Activated CD4-positive, alpha-beta T cell treated with anti-CD3 and anti-CD28 coated beads, Interleukin-2, amount 50 U/mL, for 24 hours (primary cell): ENCODE measurements around the gene FOXK2.

Source experiments
- DNase-seq, 2 donors: peaks; one replicate each; pipeline ENCODE4 v3.0.0-alpha.2; 2020; ENCODE audit warnings: low read depth in 1 of 2, low spot score in 1 of 2

Gene FOXK2

DNA sequence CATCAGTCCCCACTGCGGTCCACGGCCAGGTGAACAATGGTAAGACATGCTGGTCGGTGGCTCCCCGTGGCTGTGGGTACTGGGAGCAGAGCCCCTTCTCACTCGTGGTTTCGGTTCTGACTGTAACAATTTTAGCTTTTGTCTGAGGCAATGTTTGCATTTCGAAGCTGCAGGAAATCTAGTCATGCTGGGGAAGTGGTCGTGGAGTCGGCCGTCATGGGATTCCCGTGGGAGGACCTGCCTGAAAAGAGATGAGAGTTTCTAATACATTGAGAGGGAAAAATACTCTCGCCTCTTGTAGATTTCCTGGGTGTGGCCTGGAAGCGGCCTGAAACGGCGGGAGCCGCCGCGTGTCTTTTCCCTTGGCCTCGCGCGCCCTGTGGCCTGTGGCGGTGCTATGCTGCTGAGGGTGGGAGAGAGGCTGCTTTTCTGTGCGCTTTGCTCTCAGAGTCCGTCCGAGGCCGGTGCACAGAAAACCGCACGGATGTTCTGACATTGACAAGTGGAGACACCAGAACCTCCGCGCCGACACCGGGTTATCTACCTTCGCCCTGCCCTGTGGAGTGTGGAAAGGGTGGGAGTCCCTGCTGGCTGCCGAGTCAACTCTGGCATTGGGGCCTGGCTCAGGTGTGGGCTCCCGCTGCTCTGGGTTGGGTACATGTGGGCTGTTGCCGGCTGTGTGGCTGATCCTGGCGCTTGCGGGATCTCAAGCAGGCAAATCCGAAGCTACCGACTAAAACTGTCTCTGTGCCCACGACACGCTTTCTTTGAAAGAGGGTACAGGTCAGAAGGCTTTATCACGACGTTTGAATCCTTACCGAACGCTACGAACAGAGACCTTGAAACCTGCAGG lies 67.9 kb downstream of the FOXK2 start:
- DNase-seq, result no peak

DNA sequence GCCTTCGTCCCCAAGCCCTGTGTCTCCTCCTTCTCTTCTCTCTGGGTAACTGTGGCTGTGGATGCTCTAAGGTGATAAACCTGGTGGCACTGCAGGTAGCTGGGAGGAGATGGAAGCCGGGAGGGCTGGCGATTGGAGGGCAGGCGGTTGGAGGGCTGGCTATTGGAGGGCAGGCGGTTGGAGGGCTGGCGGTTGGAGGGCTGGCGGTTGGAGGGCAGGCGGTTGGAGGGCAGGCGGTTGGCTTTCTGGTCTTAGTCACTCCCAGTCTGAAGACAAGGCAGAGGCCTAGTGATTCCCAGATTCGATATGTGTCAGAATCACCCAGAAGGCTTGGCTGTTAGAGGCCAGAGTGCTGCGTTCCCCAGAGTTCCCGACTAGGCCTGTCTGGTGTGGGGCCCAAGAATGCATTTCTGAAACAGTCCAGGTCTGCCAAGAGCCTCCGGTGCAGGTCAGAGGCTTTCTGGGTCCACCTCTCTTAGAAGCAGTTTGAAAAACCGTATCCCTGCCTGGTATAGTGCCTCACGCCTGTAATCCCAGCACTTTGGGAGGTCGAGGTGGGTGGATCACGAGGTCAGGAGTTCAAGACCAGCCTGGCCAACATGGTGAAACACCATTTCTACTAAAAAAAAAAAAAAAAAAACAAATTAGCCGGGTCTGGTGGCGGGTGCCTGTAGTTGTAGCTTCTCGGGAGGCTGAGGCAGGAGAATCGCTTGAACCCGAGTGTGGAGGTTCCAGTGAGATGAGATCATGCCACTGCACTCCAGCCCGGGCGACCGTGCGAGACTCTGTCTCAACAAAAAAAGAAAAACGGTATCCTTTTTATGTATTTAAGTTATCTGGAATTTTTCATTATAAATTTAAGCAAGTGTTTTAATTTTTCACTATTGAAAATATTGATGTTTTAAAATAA lies 69.0 kb downstream of the FOXK2 start:
- no peak for DNase-seq

DNA sequence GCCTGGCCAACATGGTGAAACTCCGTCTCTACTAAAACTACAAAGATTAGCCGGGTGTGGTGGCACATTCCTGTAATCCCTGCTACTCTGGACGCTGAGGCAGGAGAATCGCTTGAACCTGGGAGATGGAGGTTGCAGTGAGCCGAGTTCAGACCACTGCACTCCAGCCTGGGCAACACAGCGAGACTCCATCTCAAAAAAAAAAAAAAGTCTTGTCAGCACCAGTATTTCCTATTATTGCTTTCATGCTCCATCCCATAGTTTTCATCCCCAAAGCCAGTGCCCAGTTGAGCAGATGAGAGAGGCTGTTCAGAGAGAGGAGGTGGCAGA lies 70.3 kb downstream of the FOXK2 start:
- DNase-seq, result no peak

DNA sequence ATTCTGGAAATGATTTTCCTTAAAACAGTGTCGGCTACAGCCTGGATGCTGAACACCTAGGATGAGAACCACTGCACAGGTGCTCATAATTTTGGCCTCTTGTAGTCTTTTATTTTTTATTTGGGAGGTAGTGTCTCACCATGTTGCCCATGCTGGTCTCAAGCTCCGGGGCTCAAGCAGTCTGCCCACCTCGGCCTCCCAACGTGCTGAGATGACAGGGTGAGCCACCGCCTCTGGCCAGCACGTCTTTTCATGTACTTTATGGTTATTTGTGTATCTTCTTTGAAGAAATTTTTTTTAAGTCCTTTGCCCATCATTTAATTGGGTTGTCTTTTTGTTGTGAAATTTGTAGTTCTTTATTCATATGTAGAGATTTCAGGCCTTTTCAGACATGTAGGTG lies 70.7 kb downstream of the FOXK2 start:
- no peak for DNase-seq

DNA sequence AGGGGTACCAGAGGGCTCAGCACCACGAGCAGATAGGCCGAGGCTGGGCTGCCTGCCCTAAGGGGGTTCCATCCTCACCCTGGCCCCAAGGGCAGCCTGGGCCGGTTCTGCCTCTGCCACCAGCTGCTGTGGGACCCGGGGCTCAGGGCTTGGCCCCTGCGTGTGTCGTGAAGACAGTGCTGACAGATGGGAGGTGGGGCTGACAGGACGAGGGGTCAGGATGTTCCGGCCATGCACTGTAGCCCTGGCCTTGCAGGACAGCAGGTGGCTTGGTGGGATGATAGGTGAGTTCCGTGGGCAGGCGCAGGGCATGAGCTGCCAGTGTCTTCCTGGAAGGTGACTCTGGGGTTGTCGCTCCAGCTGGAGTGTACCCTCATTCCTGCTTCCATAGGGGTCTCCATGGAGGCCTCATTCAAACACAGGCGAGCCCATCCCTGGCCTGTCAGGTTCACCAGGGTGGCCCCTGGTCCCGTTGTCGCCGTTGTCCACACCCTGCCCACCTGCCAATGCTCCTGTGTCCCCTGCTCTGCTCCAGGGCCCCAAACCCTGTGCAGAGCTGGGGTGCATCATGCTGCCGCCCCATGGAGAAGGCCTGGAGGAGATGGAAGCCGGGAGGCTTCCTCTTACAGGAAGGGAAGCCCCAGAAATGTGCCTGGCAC lies 71.5 kb downstream of the FOXK2 start:
- DNase-seq, result no peak

DNA sequence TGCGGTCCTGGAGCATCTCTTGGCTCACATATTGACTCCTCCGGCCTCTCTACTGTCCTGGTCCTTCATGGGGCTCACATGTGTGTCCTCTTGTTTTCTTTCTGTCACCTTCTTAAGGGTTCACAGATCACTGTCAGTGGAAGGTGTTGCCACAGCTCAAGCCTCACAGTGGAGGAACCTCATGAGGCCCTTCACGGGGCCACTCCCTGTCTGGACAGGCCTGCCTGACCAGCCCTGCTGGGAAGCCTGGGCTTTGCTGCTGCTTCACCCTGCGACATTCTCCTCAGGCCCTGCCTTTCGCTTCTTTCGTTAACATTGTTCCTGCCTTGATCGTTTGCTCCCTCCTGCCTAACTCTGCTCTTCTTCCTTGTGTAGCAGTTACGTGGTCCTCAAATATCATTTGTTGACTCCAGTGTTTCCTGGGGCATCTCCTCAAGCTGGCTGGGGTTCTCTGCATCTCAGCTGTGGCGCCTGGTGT lies 72.8 kb downstream of the FOXK2 start:
- DNase-seq, result no peak

DNA sequence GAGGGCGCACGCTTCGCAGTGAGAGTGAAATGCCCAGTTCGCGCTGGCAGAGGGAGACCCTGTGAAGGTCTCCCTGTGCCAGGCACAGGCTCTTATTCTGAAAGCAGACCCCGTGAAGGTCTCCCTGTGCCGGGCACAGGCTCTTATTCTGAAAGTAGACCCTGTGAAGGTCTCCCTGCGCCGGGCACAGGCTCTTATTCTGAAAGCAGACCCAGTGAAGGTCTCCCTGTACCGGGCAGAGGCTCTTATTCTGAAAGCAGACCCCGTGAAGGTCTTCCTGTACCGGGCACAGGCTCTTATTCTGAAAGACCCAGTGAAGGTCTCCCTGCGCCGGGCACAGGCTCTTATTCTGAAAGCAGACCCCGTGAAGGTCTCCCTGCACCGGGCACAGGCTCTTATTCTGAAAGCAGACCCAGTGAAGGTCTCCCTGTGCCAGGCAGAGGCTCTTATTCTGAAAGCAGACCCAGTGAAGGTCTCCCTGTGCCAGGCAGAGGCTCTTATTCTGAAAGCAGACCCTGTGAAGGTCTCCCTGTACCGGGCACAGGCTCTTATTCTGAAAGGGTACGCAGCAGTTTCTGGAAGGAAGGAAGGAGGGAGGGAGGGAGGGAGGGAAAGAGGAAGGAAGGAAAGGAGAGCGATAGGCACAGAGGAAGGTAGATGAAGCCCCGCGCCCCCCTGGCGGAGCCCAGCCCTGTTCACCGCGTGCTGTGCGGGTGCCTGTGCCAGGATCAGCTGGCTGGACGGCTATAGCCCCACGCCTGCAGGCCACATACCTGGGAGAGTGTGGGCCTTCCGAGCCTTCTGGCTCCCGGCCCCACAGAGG lies 73.4 kb downstream of the FOXK2 start:
- DNase-seq, result peak; percentile 16 to 44

DNA sequence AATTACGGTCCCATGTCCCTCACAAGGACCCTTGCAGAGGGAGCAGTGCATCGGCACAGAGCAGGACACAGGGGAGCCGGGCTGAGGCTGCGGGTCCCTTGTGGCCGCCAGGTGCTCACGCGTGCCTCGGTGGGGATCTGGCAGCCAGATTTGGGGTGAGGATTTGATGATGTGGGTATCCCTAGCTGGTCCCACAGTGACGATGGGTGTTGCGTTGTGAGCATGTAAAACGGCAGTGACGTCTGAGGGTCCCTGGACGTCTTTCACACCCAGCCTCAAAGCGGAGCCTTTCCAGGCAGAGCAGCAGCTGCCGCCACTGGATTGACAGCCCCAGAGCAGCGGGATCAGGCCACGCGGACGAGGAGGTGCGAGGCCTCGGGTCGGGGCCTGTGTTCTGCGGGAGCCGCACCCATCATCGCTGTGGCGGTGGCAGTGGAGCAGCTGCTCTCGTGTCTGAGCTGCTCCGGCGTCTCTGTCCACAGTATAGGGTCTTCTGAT lies 74.1 kb downstream of the FOXK2 start:
- DNase-seq, result no peak

DNA sequence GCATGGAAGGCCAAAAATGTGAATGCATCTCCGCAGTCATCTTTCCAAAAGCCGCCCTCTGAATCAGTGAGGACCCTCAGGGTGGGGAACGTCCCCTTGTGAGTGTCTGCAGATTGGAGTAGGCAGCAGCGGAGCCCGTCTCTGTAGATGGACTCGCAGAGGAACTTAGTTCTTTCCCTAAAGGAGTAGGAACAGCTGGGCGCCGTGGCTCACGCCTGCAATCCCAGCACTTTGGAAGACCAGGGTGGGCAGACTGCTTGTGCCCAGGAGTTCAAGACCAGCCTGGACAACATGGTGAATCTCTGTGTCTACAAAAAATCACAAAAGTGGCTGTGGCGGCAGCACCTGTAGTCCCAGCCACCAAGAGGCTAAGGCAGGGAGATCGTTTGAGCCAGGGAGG lies 75.0 kb downstream of the FOXK2 start:
- DNase-seq, result no peak

DNA sequence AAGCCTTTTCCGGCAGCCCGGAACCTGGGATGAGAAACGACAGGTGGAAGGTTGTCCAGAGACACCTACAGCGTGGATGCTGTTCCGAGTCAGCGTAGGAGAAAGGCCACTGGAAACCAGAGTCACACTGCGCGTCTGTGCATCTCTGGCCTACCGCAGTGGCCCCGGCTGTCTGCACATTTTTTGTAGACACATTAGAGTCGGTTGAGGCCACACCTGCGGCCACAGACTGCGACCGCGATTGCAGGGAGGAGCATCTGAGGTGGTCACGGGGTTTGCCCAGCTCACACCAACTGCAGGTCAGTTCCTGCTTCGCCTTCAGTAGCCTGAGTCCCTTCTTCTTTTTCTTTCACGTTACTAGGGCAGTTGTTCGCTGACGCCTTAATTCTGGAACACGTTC lies 76.4 kb downstream of the FOXK2 start:
- DNase-seq, result no peak

DNA sequence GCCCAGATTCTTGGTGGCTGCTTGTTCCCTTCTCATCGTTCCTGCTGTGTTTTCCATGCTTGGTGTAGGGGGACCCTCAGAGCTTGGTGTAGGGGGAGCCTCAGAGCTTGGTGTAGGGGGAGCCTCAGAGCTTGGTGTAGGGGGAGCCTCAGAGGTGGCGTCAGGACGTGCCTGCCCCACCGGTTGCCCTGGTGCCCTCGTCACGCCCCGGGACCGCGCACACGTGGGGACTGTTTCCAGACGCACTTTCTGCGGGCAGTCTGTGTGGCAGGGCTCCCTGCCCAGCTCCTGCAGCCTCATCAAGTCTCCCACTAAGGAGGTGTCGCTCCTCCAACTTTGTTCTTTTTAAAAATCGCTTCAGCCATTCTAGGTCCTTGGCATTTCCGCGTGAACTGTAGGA lies 76.8 kb downstream of the FOXK2 start:
- DNase-seq, result no peak

DNA sequence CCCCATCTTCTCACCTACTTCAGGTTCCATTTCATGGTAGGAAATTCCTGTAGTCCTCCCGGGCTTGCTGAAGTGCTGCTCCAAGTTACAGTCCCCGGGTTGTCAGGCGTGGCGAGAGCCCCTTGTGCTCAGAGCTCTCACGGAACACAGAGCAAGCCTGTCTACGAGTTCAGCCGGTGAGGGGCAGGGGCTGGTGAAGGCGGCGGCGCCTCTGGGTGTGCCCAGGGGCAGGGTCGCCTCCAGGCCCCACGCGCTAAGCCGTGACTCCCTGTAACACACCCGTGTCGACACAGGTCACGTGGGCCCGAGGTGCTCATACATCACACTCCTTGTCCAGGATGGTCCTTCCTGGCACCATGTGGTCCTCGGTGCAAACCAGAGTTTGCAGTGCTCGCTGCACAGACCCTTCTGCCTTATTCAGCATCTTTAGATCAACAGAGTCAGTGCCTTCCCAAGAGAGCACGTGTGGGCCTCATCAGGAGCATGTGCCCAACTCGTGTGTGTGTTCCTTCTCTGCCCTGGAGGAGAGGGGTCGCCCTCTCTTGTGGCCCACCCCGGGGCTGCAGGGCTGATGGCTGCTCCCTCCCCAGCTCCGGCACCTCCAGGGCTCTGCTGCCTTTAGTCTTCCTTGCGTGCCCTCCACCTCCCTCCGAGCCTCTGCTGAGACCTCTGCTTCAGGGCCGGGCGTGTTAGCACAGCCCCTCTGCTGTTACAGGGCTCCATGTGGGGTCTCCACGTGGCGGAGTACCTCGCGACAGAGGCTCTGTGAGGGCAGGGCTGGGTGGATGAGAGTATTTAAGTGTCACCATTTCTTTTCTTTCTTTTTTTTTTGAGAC lies 77.5 kb downstream of the FOXK2 start:
- no peak for DNase-seq

DNA sequence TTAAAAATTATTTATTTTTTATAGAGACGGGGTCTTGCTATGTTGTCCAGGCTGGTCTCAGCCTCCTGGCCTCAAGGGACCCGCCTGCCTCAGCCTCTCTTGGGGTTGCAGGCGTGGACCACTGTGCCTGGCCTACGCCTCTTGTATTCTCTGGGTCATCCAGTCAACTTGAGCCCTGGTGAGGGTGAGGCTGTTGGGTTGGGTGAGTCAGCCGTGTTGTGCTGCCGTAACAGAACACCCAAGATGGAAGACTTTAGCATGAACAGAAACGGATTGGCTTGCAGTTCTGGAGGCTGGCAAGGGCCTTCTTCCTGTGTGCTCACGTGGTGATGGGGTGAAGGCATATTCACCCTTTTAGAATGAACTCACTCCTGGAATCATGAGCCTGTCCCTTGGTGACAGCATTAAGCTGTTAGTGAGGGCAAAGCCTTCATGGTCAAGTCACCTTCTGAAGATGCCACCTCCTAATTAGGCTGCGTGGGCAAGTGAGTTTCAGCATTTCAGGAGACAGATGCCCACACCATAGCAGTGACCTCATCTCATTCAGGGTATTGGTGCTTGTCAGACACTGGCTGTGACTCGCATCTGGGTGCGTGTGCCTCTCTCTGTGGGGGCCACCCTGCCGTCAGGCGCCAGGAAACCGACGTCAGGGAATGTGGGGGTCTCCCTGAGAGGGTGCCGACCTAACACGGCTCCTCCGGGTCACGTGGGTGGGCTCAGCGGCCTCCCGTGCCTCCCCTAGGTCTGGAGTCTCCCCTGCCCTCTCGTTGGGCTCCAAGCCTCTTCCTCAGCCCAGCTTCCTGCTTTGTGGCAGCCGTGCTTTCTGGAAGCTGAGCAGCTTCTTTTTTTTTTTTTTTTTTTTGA lies 79.0 kb downstream of the FOXK2 start:
- no peak for DNase-seq

DNA sequence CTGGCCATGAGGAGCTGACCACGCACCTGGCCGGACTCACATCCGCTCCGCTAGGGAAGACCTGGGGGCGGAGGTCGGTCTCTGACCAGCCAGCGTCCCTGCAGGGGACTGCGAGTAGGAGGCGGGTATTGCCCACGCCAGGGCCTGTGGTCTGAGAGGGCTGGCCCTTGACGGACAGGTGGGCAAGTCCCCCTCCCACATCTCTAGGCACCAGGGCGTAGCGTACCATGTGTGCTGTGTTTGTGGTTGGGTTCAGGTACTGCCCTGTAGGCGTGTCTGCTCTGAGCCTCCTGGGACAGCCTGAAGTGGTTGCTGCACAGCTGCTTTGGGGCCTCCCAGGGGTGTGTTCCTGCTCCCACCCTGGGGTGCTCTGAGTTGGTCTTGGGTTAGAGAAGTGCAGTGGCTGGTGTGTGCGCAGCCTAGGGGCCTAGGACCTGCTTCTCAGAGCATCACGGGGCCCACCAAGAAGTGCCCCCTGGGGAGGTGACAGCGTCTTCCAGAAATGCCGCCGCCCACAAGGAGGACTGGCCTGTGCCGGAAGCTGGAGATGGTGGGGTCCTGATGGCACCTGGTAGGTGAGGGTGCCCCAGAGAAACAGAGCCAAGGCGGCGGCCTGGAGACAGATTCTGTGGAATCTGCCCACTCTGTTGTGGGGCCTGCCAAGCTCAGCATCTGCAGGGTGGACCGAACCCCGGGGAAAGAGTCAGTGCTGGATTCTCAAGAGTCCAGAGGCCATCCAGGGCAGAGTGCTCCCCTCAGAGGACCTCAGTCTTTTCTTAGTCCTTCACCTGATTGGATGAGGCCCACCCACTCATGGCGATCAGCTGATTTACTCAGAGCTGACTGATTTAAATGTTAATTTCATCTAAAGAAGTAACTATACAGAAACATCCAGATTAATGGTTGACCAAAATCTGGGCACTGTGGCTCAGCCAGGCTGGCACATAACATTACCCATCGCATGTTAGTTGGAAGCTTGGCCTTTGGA lies 80.4 kb downstream of the FOXK2 start:
- no peak for DNase-seq

DNA sequence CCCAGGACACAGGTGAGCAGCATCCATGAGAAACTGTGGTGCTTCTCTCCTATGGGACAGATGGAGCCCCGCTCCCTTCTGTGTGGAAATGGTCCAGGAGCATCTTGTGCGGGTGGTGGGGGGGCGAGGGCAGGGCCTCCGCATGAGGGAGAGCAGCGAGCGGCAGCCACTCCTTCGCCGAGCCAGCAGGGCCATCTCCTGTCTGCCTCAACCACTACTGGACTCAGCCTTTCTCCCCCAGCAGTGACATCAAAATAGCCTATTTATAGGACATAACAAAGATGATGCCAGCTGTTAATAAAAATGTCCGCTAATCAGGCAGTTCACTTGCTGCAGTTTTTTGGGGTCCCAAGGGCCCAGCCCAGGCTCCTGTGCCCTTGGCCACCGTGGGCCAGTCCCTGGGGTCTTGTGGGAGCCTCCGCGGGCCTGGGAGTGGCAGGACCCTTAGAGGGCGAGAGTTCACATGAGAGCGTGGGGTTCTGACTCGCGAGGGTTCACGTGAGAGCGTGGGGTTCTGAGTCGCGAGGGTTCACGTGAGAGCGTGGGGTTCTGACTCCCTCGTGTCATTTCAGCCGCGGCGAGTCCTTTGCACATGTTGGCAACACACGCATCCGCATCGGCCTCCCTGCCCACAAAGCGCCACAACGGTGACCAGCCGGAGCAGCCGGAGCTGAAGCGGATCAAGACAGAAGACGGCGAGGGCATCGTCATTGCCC lies 81.4 kb downstream of the FOXK2 start:
- DNase-seq, result no peak

DNA sequence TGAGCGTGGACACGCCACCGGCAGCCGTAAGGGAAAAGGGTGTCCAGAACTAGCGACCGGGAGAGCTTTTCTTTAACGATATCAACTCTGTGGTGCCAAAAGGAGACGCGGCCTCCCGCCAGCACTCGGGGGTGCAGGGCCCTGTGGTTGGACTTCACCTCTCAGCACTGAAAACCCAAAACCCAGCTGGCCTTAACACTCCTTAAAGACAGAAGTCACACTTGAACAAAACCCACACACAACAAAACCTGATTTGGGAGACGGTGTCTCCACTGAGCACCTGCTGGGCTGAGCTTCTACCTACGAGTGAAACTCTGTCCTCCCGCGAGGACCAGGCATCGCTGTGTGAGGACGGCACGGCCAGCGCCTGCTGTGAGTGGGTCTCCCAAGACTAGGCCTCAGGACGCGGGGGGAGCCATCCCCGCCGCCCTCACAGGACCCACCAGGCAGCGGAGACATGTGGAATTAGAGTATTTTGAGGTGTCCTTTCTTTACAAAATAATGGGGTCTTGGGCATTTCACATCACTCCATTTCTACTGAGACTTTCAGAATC lies 82.0 kb downstream of the FOXK2 start:
- DNase-seq, result no peak

DNA sequence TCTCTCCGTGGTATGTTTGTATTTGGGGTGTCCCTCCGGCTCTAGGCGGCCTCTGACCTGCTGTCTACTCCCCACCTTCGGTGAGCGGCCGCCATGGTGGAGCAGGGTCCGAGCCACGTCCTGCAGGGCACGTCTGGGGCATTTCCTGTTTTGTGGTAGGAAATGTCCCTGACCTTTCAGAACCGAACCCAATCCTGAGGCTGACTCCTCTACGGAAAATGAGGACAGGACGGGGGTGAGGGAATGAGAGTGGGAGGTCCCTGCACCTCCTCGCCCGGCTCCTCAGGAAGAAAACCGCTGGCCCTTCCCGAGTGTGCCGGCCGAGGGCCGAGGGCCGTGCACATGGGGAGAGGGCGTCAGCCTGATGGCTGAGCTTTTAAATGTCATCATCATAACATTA lies 83.0 kb downstream of the FOXK2 start:
- no peak for DNase-seq
